Measurements from ENCODE around the gene IL17RA.
"Not testable (repeated sequence)": the region's sequence is repeated elsewhere in the genome, so short reads cannot be mapped to it uniquely, and the experiment has no call there.

Gene IL17RA

GRCh38 chr22:17120711-17121232 is 36.0 kb downstream of the IL17RA start:
- no peak for DNase-seq (ENCODE audit: low read depth)

- no peak for DNase-seq (ENCODE audit: low read depth)
Measured at GRCh38 chr22:17121233-17122195, 36.7 kb downstream of the IL17RA start, which contains the start of gene TMEM121B. Gene TMEM121B, minus strand, starts transcription at chr22:17121360. Its CDS starts 233 bp downstream, at chr22:17121127.

- no peak for DNase-seq (ENCODE audit: low read depth)
Measured at GRCh38 chr22:17130199-17130598, 45.4 kb downstream of the IL17RA start.

- no peak for DNase-seq (ENCODE audit: low read depth)
Measured at GRCh38 chr22:17131686-17132085, 46.9 kb downstream of the IL17RA start.

- DNase-seq (ENCODE audit: low read depth) = no peak
Measured at GRCh38 chr22:17132112-17132511, 47.3 kb downstream of the IL17RA start.

- DNase-seq (ENCODE audit: low read depth) = no peak
Measured at GRCh38 chr22:17133137-17133536, 48.3 kb downstream of the IL17RA start.

GRCh38 chr22:17135153-17135760 is 50.5 kb downstream of the IL17RA start:
- DNase-seq (ENCODE audit: low read depth) = no peak

GRCh38 chr22:17137170-17137569 is 52.4 kb downstream of the IL17RA start:
- no peak for DNase-seq (ENCODE audit: low read depth)

- DNase-seq (ENCODE audit: low read depth) = no peak
Measured at GRCh38 chr22:17137861-17138425, 53.1 kb downstream of the IL17RA start.

GRCh38 chr22:17138513-17138912 is 53.7 kb downstream of the IL17RA start:
- DNase-seq (ENCODE audit: low read depth) = no peak

GRCh38 chr22:17140022-17140421 is 55.2 kb downstream of the IL17RA start:
- no peak for DNase-seq (ENCODE audit: low read depth)

- DNase-seq (ENCODE audit: low read depth) = no peak
Measured at GRCh38 chr22:17140826-17141766, 56.3 kb downstream of the IL17RA start.

- DNase-seq (ENCODE audit: low read depth) = no peak
Measured at GRCh38 chr22:17143101-17143500, 58.3 kb downstream of the IL17RA start.

GRCh38 chr22:17143826-17144225 is 59.0 kb downstream of the IL17RA start:
- no peak for DNase-seq (ENCODE audit: low read depth)

GRCh38 chr22:17145021-17145680 is 60.4 kb downstream of the IL17RA start:
- DNase-seq (ENCODE audit: low read depth) = no peak

- not testable (repeated sequence) for DNase-seq (ENCODE audit: low read depth)
Measured at GRCh38 chr22:17147458-17147857, 62.7 kb downstream of the IL17RA start.

GRCh38 chr22:17149076-17149815 is 64.4 kb downstream of the IL17RA start:
- DNase-seq (ENCODE audit: low read depth) = no peak

- no peak for DNase-seq (ENCODE audit: low read depth)
Measured at GRCh38 chr22:17152340-17152739, 67.5 kb downstream of the IL17RA start.

GRCh38 chr22:17152971-17153370 is 68.2 kb downstream of the IL17RA start:
- DNase-seq (ENCODE audit: low read depth) = no peak

GRCh38 chr22:17155941-17156340 is 71.1 kb downstream of the IL17RA start:
- DNase-seq (ENCODE audit: low read depth) = no peak

All from GM04504 (cell line).